ENCODE results near the gene TPRG1L. TPM values are rescaled to one million over a fixed set of nuclear protein-coding genes. Genes with fewer than 3 reads are reported as not detected.

Gene TPRG1L
- total RNA-seq, 1 experiment from 2014 or later, result 24.0 TPM

- Histone ChIP-seq H2BK120ac (ENCODE audit: low read depth, low read length, poor library complexity, severe bottlenecking) (no peak overlapping the region), H3K4me1 (ENCODE audit: insufficient read depth, low read length) (no peaks in the 10 kb centered on the region), H3K4ac (ENCODE audit: low read depth, low read length) (no peak overlapping the region), H2BK20ac (ENCODE audit: low read depth, low read length, poor library complexity, severe bottlenecking) (no peak overlapping the region), H3K18ac (ENCODE audit: insufficient read length, low read depth, low read length) (no peak overlapping the region), H2BK15ac (ENCODE audit: low read depth, low read length) (no peak overlapping the region), H4K5ac (ENCODE audit: insufficient read length, low read depth, low read length) (no peak overlapping the region), H2AK5ac (ENCODE audit: insufficient read length, low read length) (no peak overlapping the region), H3K4me2 (ENCODE audit: insufficient read depth, insufficient read length, low read length) (no peak overlapping the region), H3K79me1 (ENCODE audit: insufficient read depth, low read depth, low read length, poor library complexity, severe bottlenecking) (no peaks in the 10 kb centered on the region), H3K9me3 (ENCODE audit: control insufficient read depth, low read depth, low read length) (no peaks in the 10 kb centered on the region), H3K27me3 (ENCODE audit: insufficient read depth, low read length) (no peaks in the 10 kb centered on the region), H3K23ac (ENCODE audit: insufficient read length, low read depth, low read length) (no peak overlapping the region), H4K20me1 (ENCODE audit: control insufficient read depth, insufficient read depth, insufficient read length) (no peaks in the 10 kb centered on the region), H3K56ac (ENCODE audit: insufficient read length, low read depth, low read length) (no peak overlapping the region), H3K27ac (ENCODE audit: insufficient read length, low read depth, low read length) (no peak overlapping the region), H3K9ac (ENCODE audit: extremely low read depth, insufficient read length, low read length) (no peak overlapping the region), H2BK5ac (ENCODE audit: insufficient read length, low read length) (no peak overlapping the region), H3K14ac (ENCODE audit: insufficient read depth, low read length) (no peak overlapping the region), H2BK12ac (ENCODE audit: insufficient read length, low read depth, low read length) (no peak overlapping the region), H2AFZ (ENCODE audit: low read length) (no peak overlapping the region), H4K91ac (ENCODE audit: insufficient read length, low read depth, low read length) (no peak overlapping the region), H3K23me2 (ENCODE audit: insufficient read length, low read depth, low read length, poor library complexity, severe bottlenecking) (peaks cover 4% of the 10 kb centered on the region), H3K79me2 (ENCODE audit: insufficient read depth, low read length) (peaks cover 3% of the 10 kb centered on the region; the same call in 1 of the 2 replicates), H3T11ph (ENCODE audit: low read length) (no peak overlapping the region), H4K8ac (replicated peaks; ENCODE audit: insufficient read length, low read depth, low read length) (no peak overlapping the region)
- Mint-ChIP-seq H3K9me3 (no peaks in the 10 kb centered on the region), H3K36me3 (ENCODE audit: insufficient read depth in 1 of 3, low read depth in 3 of 3) (peaks cover 0 to 43% (median 16%) of the 10 kb centered on the region in 3 experiments; a peak in 6 of 7 replicates), H3K4me1 (peaks cover 3 to 9% of the 10 kb centered on the region in 2 experiments; a peak in 3 of 4 replicates), H3K27ac (no peak overlapping the region), H3K4me3 (no peak overlapping the region), H3K27me3 (ENCODE audit: low read depth) (no peaks in the 10 kb centered on the region)
- no peak for DNase-seq
- WGBS (ENCODE audit: extremely low coverage, insufficient read length, low lambda C conversion rate), result no CpG with 5 or more reads among the region's 25 CpGs
- TF ChIP-seq CTCF (conservative IDR thresholded peaks at IDR 0.05), result no peak
Measured at GRCh38 chr1:3644273-3644672, 19.5 kb downstream of the TPRG1L start.

Measured in H9 (cell line).